H1 (cell line): ENCODE measurements around the gene TLX1.

Source experiments
- BACH1 ChIP-seq: IDR thresholded peaks from 2 replicates; pipeline ENCODE4 v1.6.1; 2012; ENCODE audit warnings: low read length, improper control_type of control experiment
- CBX5 ChIP-seq: fragments of 300-800, 300-1000 bp; sonication (generic); IDR thresholded peaks from 2 replicates; pipeline ENCODE4 v1.7.1; 2016; ENCODE audit warnings: antibody characterized with exemption, low read length, low read depth
- CEBPB ChIP-seq: IDR thresholded peaks from 2 replicates; pipeline ENCODE4 v1.6.1; 2012; ENCODE audit warnings: low read depth, low read length
- CREB1 ChIP-seq: IDR thresholded peaks from 2 replicates; pipeline ENCODE4 v1.6.1; 2012; ENCODE audit warnings: inconsistent platforms
- EGR1 ChIP-seq: IDR thresholded peaks from 2 replicates; pipeline ENCODE4 v1.6.1; 2011; ENCODE audit warnings: low read depth, low read length, borderline replicate concordance
- EP300 ChIP-seq, 2 experiments: IDR thresholded peaks; 1 replicate in 1 of 2; 2 replicates in 1 of 2; pipeline ENCODE4 v1.6.1; 2011 to 2012; ENCODE audit warnings: low read depth in 2 of 2, low read length in 2 of 2, mild to moderate bottlenecking in 2 of 2, borderline replicate concordance in 1 of 2, inconsistent platforms in 1 of 2, moderate library complexity in 1 of 2
- PHF8 ChIP-seq: fragments of 200-600 bp; sonication (generic); conservative IDR thresholded peaks from 2 replicates; pipeline ENCODE4 v1.7.1; 2012; ENCODE audit warnings: low read depth, mild to moderate bottlenecking, inconsistent platforms, low read length, moderate library complexity
- POLR2A ChIP-seq, 2 experiments: IDR thresholded peaks; 1 replicate in 1 of 2; 2 replicates in 1 of 2; pipeline ENCODE4 v1.6.1; 2011; ENCODE audit warnings: low read depth in 2 of 2, low read length in 2 of 2, mild to moderate bottlenecking in 2 of 2; ENCODE audit errors: control extremely low read depth in 1 of 2
- RAD21 ChIP-seq, 2 experiments: IDR thresholded peaks in 1 of 2; conservative IDR thresholded peaks in 1 of 2; 2 replicates each; pipeline ENCODE4 v1.6.1; 2011; ENCODE audit warnings: low read depth in 2 of 2, low read length in 2 of 2, improper control_type of control experiment in 1 of 2, inconsistent platforms in 1 of 2, mild to moderate bottlenecking in 1 of 2, moderate library complexity in 1 of 2
- RFX5 ChIP-seq: IDR thresholded peaks from 2 replicates; pipeline ENCODE4 v1.6.1; 2011; ENCODE audit warnings: low read depth, low read length, improper control_type of control experiment, borderline replicate concordance
- SAP30 ChIP-seq: fragments of 300-600 bp; sonication (generic); IDR thresholded peaks from 2 replicates; pipeline ENCODE4 v1.7.1; 2012; ENCODE audit warnings: low read length, moderate library complexity, mild to moderate bottlenecking, inconsistent platforms; ENCODE audit not compliant: insufficient read depth, insufficient replicate concordance
- SIN3A ChIP-seq, 2 experiments: IDR thresholded peaks in 1 of 2; conservative IDR thresholded peaks in 1 of 2; 2 replicates each; pipeline ENCODE4 v1.6.1; 2011 to 2012; ENCODE audit warnings: low read length in 2 of 2, improper control_type of control experiment in 1 of 2, low read depth in 1 of 2, mild to moderate bottlenecking in 1 of 2
- TF ChIP-seq, protein P1 (sequence below), 3 experiments: IDR thresholded peaks; 1 replicate in 2 of 3; 2 replicates in 1 of 3; pipeline versions ENCODE4 v1.5.1 to v1.6.1; 2011; ENCODE audit warnings: low read length in 3 of 3, mild to moderate bottlenecking in 3 of 3, inconsistent platforms in 2 of 3, low read depth in 1 of 3, moderate library complexity in 1 of 3; ENCODE audit not compliant: insufficient read depth in 1 of 3; ENCODE audit errors: control extremely low read depth in 1 of 3
- TF ChIP-seq, protein P2 (sequence below): IDR thresholded peaks from 2 replicates; pipeline ENCODE4 v1.6.1; 2012; ENCODE audit warnings: inconsistent platforms

DNA sequence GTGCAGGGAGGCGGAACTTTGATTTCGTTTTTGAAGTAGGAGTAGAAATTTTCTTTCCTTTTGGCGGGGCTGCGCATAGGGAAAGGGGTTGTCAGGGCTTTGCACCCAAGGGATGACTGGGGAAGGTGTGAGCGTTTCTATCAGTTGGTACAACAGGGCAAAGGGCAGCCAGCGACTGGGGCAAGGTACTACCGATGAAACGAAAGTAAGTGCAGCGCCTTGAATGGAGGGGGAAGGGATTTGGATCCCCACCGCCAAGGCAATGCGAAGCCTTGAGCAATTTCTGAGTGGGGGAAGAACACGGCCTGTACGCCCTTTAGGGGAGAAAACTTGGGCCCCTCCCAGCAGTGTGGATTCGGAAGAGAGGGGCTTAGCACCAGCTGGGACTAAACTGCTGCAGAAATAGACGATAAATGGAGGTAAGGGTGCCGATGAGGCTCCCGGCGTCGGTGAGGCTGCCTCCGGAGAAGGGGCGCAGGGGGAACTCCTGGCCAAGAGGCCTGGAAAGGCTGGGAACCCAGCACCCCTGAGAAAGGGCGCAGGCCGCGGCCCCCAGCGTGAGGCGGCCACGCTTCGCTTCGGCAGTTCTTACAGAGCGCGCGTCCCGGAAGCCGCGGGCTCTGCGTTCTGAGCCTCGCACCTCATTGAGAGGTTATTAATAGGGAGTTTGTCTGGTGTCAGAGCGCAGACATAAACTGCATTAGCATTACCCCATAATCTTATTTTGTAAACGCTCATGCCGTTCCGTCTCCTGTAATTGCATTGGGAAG, 10.0 kb upstream of the TLX1 start:
- no peak for TF ChIP-seq CEBPB
- TF ChIP-seq, protein P1, sequence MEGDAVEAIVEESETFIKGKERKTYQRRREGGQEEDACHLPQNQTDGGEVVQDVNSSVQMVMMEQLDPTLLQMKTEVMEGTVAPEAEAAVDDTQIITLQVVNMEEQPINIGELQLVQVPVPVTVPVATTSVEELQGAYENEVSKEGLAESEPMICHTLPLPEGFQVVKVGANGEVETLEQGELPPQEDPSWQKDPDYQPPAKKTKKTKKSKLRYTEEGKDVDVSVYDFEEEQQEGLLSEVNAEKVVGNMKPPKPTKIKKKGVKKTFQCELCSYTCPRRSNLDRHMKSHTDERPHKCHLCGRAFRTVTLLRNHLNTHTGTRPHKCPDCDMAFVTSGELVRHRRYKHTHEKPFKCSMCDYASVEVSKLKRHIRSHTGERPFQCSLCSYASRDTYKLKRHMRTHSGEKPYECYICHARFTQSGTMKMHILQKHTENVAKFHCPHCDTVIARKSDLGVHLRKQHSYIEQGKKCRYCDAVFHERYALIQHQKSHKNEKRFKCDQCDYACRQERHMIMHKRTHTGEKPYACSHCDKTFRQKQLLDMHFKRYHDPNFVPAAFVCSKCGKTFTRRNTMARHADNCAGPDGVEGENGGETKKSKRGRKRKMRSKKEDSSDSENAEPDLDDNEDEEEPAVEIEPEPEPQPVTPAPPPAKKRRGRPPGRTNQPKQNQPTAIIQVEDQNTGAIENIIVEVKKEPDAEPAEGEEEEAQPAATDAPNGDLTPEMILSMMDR (IDR thresholded peaks at IDR 0.05; ENCODE audit: control extremely low read depth in 1 of 3, insufficient read depth in 1 of 3, low read depth in 1 of 3, low read length in 3 of 3): no peak
- no peak for TF ChIP-seq EP300 (IDR thresholded peaks at IDR 0.05; ENCODE audit: borderline replicate concordance in 1 of 2, low read depth in 2 of 2, low read length in 2 of 2)
- TF ChIP-seq EGR1: no peak
- TF ChIP-seq PHF8: no peak
- TF ChIP-seq SIN3A (conservative IDR thresholded peaks at IDR 0.05 in 1 of 2, IDR thresholded peaks at IDR 0.05 in 1 of 2; ENCODE audit: low read depth in 1 of 2, low read length in 2 of 2): no peak
- TF ChIP-seq, protein P2, sequence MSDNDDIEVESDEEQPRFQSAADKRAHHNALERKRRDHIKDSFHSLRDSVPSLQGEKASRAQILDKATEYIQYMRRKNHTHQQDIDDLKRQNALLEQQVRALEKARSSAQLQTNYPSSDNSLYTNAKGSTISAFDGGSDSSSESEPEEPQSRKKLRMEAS: no peak
- no peak for TF ChIP-seq BACH1
- no peak for TF ChIP-seq CBX5
- TF ChIP-seq SAP30: no peak
- no peak for TF ChIP-seq POLR2A (IDR thresholded peaks at IDR 0.05; ENCODE audit: control extremely low read depth in 1 of 2, low read depth in 2 of 2, low read length in 2 of 2)
- TF ChIP-seq RAD21 (IDR thresholded peaks at IDR 0.05 in 1 of 2, conservative IDR thresholded peaks at IDR 0.05 in 1 of 2; ENCODE audit: low read depth in 2 of 2, low read length in 2 of 2): no peak
- no peak for TF ChIP-seq CREB1
- no peak for TF ChIP-seq RFX5
